NCI-H2029 (cell line): ENCODE measurements around the gene AP1G2.
"Not testable (repeated sequence)": the region's sequence is repeated elsewhere in the genome, so short reads cannot be mapped to it uniquely, and the experiment has no call there.

Experiments used
- DNase-seq: peaks from one replicate; lab custom pipeline; 2025; lab: John Stamatoyannopoulos, UW

AP1G2 gene

DNA sequence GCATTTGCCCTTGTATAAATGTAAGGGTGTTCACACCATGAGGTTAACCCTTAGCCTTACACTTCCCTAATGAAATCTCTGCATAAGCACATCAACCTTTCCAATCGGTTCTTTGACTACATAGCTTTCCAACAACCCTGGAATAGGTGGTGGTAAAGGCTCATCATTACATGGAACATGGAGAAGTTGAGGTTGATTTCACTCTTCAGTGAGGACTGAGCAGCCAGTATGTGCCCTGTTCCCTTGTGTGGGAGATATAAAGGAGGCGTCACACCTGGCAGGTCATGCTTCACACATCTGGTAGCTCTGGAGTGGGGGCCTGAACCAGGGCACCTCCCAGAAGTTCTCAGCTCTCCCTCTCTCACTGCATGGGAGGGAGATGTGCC, 32.7 kb upstream of the AP1G2 start:
- DNase-seq = no peak

DNA sequence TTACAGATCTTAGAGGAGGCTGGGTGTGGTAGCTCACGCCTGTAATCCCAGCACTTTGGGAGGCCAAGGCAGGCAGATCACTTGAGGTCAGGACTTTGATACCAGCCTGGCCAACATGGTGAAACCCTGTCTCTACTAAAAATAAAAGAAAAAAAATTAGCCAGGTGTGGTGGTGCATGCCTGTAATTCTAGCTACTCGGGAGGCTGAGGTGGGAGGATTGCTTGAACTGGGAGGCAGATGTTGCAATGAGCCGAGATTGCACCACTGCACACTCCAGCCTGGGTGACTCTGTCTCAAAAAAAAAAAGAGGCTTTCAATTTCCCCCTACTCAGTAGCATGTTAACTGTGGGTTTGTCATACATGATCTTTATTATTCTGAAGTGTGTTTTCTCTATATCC, 26.6 kb upstream of the AP1G2 start:
- not testable (repeated sequence) for DNase-seq

DNA sequence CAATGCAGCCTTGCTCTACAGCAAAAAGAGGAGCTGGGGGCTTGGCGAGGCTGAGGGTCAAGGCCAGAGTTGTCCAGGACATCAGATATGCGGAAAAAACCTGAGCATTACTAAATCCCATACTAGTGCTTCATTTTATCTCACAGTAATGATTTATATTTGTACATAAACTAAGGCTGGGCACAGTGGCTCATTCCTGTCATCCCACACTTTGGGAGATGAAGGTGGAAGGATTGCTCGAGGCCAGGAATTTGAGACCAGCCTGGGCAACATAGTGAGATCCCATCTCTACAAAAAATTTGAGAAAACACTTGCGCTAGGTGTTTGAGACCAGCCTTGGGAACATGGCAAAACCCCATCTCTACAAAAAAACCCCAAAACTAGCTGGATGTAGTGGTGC, 22.6 kb upstream of the AP1G2 start:
- no peak for DNase-seq

DNA sequence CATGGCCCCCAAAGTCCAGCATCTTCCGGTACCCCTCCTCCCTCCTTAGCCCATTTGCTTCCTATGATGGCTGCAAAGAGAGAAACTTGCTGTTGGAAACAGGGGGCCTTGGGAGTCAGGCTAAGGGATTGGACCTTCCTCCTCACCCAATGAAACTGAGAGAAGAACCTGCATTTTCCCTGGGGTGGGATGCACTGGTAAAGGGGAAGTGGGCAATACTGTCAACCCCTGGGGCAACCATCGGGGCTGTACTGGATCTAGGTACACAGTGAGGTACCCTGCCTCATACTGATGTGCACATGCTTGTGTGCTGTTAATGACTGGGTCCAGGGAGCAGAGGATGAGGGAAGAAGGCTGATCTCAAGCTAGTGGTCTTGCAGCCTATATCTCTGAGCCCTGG, 22.0 kb upstream of the AP1G2 start:
- DNase-seq = no peak

DNA sequence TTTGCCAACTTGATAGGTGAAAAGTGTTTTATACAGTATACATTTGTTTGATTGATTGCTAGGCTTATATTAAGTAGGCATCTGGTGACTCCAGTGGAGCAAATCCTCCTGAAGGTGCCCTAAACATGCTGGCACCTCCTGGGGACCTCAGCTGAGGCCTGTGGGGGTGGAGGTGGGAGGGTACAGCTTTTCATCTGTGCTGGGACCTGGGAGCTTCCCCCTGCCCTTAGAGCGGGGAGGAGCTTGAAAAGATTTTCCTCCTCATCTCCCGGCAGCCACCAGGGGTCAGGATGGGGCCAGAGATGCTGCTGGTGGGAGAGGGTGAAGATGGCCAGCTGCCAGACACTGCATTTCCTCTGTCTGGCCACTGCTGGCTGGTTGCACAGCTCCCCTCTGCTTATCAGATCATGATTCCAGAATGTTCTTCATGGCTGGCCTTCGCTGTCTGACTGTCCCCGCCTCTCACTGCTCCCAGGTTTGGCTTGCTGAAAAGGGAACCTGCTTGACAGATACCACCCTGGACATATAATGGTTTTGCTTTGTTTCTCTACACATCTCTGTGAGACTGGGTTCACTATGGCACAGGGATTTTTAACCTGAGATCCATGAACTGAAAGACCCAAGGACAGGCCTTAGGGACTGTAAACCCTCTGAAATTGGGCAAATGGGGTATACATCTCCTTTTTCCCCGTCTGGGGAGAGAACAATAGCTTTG, 21.4 kb upstream of the AP1G2 start:
- DNase-seq = peak; percentile 78

DNA sequence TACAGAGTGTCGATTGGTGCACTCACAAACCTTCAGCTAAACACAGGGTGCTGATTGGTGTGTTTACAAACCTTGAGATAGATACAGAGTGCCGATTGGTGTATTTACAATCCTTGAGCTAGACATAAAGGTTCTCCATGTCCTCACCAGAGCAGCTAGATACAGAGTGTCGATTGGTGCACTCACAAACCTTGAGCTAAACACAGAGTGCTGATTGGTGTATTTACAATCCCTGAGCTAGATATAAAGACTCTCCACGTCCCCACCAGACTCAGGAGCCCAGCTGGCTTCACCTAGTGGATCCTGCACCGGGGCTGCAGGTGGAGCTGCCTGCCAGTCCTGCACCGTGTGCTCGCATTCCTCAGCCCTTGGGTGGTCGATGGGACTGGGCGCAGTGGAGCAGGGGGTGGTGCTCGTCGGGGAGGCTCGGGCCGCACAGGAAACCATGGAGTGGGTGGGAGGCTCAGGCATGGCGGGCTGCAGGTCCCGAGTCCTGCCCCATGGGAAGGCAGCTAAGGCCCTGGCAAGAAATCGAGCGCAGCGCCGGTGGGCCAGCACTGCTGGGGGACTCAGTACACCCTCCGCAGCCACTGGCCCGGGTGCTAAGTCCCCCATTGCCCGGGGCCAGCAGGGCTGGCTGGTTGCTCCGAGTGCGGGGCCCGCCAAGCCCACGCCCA, 17.1 kb upstream of the AP1G2 start:
- not testable (repeated sequence) for DNase-seq

DNA sequence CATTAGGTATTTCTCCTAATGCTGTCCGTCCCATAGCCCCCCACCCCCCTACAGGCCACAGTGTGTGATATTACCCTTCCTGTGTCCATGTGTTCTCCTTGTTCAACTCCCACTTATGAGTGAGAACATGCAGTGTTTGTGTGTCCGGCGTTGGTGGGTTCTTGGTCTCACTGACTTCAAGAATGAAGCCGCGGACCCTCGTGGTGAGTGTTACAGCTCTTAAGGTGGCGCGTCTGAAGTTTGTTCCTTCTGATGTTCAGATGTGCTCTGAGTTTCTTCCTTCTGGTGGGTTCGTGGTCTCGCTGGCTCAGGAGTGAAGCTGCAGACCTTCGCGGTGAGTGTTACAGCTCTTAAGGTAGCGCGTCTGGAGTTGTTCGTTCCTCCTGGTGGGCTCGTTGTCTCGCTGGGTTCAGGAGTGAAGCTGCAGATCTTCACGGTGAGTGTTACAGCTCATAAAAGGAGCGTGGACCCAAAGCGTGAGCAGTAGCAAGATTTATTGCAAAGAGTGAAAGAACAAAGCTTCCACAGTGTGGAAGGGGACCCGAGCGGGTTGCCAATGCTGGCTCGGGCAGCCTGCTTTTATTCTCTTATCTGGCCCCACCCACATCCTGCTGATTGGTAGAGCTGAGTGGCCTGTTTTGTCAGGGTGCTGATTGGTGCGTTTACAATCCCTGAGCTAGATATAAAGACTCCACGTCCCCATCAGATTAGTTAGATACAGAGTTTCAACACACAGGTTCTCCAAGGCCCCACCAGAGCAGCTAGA, 16.4 kb upstream of the AP1G2 start:
- not testable (repeated sequence) for DNase-seq

DNA sequence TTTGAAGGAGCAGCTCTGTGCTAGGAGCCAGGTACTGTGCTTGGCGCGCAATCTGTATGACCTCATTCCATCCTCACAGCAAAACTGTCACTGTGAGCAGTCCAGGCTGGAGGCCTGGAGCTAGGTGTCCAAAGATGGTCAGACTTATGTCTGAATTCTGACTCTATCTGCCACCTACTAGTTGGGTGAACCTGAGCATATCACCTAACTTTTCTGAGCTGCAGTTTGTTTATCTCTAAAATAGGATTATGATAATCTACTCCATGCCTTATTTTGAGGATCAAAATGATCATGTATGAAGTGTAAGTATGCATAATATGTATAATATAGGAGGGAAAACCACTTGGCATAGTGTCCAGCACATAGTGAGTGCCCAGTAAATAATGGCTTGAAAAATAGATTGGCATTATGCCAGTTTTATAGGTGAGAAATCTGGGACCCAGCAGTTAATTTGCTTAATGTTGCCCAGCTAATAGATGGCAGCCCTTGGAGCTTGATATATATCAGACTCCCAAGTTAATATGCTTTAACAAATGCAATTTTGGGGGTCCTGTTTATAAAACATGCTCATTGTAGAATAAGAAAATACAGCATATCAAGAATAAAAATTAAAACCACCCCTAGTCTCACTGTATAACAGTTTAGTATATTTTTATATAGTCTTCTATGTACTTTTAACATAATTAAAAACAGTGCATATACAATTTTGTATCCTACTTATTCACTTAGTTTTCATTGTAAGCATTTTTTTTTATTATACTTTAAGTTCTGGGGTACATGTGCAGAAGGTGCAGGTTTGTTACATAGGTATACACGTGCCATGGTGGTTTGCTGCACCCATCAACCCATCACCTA, 15.5 kb upstream of the AP1G2 start:
- no peak for DNase-seq

DNA sequence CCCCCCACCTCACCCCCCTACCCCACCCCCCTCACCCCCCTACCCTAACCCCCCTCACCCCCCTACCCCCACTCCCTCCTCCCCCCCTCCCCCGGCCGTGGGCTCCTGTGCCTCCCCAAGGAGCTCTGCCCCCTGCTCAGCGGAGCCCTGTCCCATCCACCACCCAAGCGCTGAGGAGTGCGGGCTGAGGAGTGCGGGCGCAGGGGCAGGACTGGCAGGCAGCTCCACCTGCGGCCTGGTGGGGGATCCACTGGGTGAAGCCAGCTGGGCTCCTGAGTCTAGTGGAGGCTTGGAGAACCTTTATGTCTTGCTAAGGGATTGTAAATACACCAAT, 13.3 kb upstream of the AP1G2 start:
- no peak for DNase-seq

DNA sequence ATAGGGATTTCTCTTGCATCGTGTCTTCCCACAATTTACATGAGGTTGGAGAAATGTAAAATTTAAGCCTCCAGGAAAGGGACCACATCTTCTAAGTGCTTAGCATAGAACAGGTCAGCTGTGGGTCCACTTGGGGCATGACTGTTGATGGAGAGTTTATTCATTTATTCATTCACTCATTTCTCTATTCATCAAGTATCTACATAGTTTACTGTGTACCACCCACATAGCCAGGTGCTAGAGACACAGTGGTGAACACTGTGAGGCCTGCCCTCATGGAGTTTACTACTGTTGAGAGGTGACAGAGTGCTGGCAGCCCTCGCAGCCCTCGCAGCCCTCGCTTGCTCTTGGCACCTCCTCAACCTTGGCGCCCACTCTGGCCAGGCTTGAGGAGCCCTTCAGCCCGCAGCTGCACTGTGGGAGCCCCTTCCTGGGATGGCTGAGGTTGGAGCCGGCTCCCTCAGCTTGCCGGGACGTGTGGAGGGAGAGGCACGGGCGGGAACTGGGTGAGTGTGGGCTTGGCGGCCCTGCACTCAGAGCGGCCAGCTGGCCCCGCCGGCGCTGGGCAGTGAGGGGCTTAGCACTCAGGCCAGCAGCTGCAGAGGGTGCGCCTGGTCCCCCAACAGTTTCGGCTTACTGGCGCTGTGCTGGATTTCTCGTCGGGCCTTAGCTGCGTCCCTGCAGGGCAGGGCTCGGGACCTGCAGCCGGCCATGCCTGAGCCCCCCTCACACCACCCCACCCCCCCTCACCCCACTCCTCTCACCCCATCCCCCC, 12.7 kb upstream of the AP1G2 start:
- no peak for DNase-seq

DNA sequence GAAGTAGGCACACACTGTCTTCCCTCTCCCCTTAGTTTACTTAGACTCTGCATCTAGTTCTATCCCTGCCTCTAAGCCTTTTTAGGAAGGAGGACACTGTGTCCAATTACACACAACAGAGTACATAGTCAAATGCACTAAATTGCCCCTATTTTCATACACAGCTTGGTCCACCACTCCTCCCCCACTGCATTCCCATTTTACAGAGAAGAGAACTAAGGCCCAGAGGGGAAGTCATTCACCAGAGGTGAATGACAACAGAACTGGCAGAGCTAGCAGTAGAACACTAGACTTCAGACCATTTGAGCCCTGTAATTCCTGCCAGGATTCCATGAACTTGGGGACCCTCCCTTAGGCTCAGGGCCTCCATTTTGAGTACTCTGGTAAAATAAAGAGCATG, 12.1 kb upstream of the AP1G2 start:
- DNase-seq = no peak

DNA sequence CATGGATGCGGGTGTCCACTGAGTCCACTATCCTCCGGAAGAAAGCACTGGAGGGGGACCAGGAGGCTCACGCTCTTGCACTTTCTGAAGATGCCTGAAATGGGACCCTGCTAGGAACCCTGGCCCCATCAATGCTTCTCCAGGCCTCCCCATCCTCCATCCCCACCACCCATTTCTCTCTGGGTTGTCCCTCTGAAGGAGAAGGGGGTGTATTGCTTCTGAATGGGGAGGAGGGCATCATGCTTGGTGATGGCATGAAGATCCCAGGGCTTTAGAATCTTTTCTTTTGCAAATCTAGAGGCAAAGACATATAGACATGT, 11.7 kb upstream of the AP1G2 start:
- DNase-seq = no peak

DNA sequence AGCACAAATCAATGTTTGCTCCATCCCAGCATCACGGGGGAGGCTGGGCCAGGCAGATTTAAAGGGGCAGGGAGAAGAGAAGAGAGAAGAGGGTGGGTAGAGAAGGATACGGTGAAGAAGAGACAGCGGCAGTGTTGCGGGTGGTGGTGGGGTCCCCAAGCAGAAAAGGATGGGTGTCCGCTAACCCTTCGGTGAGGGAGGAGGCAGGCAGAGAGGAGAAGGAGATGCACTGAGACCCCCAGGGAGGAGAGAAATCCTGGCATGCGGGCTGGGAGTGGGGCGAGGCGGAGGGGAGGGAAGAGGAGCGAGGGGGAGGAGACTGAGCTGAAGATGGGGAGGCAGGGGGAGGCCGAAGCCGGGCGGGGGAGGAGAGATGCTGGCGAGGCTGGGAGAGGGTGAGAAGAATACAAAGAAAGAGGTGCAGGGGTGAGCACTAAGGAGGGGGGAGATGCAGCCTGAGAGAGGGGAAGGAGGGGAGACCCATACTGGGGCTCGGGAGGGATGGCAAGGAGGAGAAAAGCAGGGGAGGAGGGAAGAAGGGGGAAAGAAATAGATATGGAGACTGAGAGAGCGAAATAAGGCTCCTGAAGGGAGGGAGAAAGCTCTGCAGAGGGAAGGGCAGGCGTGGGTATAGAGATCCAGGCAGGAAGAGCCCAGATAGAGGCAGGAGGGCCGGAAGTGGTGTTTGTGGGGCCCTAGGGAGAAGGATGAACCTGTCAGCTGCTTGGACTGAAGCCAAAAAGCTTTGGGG, 11.1 kb upstream of the AP1G2 start, which contains the start of gene JPH4:
TSS of gene JPH4 (minus strand) at position 231 of the 751 bp plus-strand sequence. CDS start 1,337 bp downstream, outside the sequence.
- DNase-seq = no peak

DNA sequence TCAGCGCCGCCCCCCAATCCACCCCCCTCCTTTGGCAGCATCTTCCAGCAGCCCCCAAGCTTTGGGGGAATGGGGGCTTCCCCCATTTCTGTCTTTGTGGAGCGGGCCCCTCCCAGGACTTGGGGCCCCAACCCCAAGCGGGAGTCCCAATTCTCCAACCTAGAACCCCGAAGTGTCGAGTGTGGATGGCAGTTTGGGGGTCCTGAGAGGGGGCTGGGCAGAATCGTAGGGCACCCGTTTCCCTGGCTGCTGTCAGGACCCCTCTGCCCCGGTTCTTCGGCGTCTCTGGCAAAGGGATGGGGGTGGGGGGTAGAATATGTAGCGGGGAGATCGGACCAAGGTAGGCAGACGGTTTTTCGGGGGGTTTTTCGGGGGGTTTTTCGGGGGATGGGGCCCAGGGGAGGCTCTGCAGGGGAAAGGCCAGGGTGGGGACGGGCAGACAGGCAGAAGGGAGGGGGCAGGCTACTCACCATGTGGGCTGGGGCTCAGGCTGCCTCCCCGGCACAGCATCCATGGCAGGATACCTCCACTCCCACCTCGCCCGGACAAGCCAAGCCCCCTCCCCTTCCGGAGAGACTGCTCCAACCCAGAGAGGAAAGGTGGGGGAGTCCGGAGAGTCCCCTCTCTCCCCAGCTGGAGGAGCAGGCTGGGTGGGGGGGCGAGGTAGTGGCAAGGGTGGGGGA, 10.3 kb upstream of the AP1G2 start:
- DNase-seq = no peak

DNA sequence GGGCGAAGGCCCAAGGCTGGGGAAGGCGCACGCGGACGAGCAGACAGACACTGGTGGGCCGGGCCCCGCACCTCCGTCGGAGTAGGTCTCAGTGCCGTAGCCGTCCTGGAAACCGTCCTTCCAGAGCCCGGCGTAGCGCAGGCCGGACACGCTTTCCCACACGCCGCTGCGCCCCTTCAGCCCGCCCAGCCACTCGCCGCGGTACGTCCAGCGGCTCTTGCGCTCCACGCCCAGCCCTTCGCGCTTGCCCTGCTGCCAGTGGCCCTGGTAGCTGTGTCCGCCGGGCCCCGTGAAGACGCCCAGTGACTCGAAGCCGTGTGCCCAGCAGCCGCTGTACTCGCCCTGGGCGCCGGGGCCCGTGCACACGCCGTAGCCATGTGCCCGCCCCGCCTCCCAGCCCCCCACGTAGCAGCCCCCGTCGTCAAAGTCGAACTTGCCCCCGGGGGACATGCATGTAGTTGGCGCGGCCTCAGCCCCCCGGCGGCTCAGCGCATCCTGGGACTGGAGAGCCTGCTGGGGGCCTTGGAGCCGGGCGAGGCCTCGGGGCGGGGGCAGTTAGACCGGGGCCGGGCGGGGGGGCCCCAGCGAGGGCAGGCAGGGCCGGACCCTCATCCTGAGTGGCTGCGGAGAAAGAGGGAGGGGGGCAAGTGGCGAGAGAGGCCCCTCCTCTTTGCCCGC, 9.6 kb upstream of the AP1G2 start:
- DNase-seq = no peak

DNA sequence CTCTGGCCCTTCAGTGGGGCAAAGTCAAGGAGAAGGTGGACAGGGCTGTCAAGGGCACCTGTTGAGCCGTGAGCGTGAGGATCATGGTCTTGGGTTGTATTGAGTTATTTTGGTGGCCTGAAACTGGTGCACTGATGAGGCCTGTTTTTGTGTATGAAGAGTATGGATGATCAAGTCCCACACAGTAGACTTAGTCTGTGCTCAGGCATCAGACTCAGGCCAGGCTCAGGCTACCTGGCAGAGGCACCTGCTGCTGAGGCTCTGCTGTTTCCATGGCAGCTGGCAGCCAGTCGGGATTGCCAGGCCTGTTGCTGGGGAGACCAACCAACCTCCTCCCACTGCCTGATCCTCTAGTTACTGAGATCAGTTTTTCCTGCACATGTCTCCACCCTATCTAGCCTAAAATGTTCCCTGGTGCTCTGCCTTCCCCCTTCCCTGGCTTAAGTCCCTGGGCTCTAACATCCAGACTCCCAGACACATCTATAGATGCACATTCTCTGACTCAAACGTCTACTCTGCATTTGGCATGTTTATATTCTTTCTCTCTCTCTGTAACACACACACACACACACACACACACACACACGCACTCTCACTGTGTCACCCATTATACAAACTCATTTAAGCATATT, 5.9 kb upstream of the AP1G2 start:
- DNase-seq = peak; percentile 21

DNA sequence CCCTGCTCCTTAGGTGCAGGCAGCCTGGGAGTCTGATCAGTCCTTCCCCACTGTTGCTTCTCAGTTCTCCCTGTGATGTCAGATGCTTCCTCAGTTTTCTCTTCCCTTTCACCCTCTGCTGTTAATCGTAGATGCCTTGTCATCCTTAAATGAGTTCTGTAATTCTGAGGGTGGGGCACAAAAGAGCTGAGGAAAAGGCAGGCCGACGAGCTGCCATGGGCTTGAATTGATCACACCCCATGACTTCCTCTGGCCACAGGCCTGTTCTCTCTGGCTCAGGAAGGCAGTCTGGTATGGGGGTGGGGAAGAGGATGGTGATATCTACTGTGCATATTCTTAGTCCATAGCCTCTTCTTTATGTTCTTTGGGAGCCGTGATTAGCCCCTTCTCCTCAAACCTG, 5.2 kb upstream of the AP1G2 start:
- DNase-seq = no peak

DNA sequence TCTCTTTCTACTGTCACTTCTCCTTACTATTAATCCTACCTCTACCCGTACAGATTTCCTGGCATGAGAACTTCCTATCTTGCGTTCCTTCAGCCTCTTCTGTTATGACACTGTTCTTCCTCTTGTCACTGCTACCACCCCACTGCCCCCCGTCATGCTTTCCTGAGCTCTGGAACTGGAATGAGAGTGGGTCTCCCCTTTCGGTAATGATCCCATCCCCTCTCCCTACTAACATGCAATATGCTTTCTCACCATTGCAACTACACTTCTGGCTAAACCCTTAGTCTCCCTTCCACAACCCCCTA, 4.9 kb upstream of the AP1G2 start:
- DNase-seq = no peak
